Tibial artery (tissue), 4 donors: ENCODE data around the gene L3MBTL3.

Experiments used
- DNase-seq, 2 donors: peaks; one replicate each; pipeline ENCODE4 v3.0.0-alpha.2; 2019
- H3K27ac ChIP-seq, 2 donors: fragments of 200-600 bp; sonication (generic) in 1 of 2; 1 replicate in 1 of 2; 2 replicates in 1 of 2; pipeline ENCODE4 v1.5.1; 2018 to 2019; ENCODE audit warnings: mild to moderate bottlenecking in 1 of 2
- H3K27me3 ChIP-seq, 2 donors: fragments of 200-600 bp; sonication (generic) in 1 of 2; one replicate each; pipeline versions ENCODE4 v1.5.1 to v1.6.0; 2016 to 2019
- H3K36me3 ChIP-seq, 3 donors: fragments of 200-600 bp; sonication (generic) in 2 of 3; one replicate each; pipeline ENCODE4 v1.5.1; 2016 to 2019; ENCODE audit warnings: mild to moderate bottlenecking in 2 of 3
- H3K4me1 ChIP-seq, 4 donors: fragments of 200-600 bp; sonication (generic) in 2 of 4; 1 replicate in 3 of 4; 2 replicates in 1 of 4; pipeline ENCODE4 v1.5.1; 2016 to 2019
- H3K4me3 ChIP-seq, 2 donors: fragments of 200-600 bp; sonication (generic) in 1 of 2; 1 replicate in 1 of 2; 2 replicates in 1 of 2; pipeline ENCODE4 v1.5.1; 2018 to 2019; ENCODE audit warnings: mild to moderate bottlenecking in 2 of 2
- H3K9me3 ChIP-seq, 3 donors: fragments of 200-600 bp; sonication (generic) in 1 of 3; one replicate each; pipeline ENCODE4 v1.5.1; 2016 to 2019
- intact Hi-C: fragments of 100-400 bp; cut with DNase I; formaldehyde crosslinking; loops from one replicate; pipeline ENCODE4 v1.15.0; 2023; ENCODE audit warnings: low total_unique reads
- TF ChIP-seq, protein P1 (sequence below), 2 experiments: fragments of 200-600 bp in 1 of 2; fragments of 450-650 bp in 1 of 2; IDR thresholded peaks; one replicate each; pipeline ENCODE4 v1.5.1; 2017 to 2019; ENCODE audit warnings: antibody characterized with exemption in 2 of 2, mild to moderate bottlenecking in 1 of 2, moderate library complexity in 1 of 2

L3MBTL3 gene

DNA sequence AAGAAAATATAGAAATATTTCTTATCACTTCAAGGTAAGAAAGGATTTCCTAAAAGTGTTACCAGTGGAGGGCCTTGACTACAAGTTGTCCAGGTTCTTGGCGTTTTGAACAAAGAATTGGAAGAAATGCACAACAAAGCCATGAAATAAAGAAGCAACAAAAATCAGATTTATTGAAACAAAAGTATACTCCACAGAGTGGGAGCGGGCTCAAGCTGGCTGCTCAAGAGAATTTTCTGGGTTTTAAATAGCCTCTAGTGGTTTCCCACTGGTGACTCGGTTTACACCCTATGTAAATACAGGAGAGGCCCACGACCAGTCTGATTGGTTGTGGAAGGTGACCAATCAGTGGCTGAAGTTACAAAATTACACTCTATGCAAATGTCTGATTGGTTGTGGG, 140.2 kb downstream of the L3MBTL3 start:
- Histone ChIP-seq H3K9me3 (no peaks in the 10 kb centered on the region), H3K4me3 (no peak overlapping the region), H3K36me3 (no peaks in the 10 kb centered on the region), H3K27me3 (no peaks in the 10 kb centered on the region), H3K27ac (no peak overlapping the region), H3K4me1 (no peaks in the 10 kb centered on the region)
- intact Hi-C loops: no loop called here
- DNase-seq: no peak
- TF ChIP-seq, protein P1, sequence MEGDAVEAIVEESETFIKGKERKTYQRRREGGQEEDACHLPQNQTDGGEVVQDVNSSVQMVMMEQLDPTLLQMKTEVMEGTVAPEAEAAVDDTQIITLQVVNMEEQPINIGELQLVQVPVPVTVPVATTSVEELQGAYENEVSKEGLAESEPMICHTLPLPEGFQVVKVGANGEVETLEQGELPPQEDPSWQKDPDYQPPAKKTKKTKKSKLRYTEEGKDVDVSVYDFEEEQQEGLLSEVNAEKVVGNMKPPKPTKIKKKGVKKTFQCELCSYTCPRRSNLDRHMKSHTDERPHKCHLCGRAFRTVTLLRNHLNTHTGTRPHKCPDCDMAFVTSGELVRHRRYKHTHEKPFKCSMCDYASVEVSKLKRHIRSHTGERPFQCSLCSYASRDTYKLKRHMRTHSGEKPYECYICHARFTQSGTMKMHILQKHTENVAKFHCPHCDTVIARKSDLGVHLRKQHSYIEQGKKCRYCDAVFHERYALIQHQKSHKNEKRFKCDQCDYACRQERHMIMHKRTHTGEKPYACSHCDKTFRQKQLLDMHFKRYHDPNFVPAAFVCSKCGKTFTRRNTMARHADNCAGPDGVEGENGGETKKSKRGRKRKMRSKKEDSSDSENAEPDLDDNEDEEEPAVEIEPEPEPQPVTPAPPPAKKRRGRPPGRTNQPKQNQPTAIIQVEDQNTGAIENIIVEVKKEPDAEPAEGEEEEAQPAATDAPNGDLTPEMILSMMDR (IDR thresholded peaks at IDR 0.05): no peak

DNA sequence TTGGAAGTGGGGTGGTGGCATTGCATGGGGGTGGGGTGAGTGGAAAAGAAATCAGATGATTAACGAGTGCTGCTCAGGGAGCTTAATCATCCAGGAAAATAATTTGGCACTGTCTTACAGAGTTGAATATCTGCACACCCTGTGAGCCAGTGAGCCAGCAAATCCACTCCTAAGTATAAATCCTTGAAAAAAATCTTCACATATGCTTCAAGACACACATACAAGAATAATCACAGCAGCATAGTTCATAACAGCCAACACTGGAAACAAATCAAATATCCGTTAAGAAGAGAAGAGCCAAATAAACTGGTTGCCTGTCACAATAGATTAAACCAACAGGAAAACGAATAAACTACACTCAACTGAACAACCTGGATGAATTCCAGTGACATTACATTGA, 141.6 kb downstream of the L3MBTL3 start:
- H3K27ac ChIP-seq: no peak overlapping the region
- DNase-seq: no peak
- TF ChIP-seq, protein P1 (IDR thresholded peaks at IDR 0.05): no peak
- intact Hi-C loops: no loop called here
- H3K4me1 ChIP-seq: no peaks in the 10 kb centered on the region
- no peaks in the 10 kb centered on the region for H3K36me3 ChIP-seq
- H3K9me3 ChIP-seq: no peaks in the 10 kb centered on the region
- no peak overlapping the region for H3K4me3 ChIP-seq
- no peaks in the 10 kb centered on the region for H3K27me3 ChIP-seq

DNA sequence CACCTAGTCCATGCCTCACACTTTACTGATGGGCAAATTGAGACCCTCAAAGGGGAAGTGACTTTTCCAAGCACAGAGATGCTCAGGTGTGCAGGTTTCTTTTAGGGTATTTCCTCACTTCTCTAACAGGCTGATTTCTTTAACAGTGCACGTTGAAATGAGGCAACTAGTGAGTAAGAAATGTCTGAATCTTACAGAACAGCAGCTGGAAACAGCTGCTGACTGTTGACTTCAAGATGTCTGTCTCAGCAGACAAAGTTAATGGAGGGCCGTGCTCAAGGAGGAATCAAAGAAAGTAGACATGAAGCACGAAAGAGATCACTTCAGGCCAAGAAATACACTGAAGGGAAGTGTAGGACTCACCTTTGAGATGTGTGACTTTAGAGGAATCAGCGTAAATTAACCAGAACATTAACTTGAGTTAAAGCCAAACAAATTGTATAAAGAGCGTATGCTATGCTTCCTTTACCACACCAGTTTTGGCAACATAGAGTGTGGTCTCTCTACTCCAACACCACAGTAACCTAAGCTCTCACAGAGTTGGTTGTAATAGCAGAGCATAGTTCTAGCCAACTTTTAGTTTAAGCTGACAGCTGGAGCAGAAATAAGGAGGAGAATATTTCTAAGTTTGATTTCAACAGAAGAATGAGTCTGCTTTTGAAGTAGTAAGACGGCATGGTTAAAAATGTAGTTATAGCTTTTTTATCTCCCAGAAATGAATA, 143.5 kb downstream of the L3MBTL3 start:
- TF ChIP-seq, protein P1 (IDR thresholded peaks at IDR 0.05): no peak
- no peak overlapping the region for H3K4me3 ChIP-seq
- H3K27me3 ChIP-seq: no peaks in the 10 kb centered on the region
- H3K9me3 ChIP-seq: no peaks in the 10 kb centered on the region
- H3K27ac ChIP-seq: no peak overlapping the region
- intact Hi-C loops: no loop called here
- no peaks in the 10 kb centered on the region for H3K4me1 ChIP-seq
- no peak for DNase-seq
- no peaks in the 10 kb centered on the region for H3K36me3 ChIP-seq

DNA sequence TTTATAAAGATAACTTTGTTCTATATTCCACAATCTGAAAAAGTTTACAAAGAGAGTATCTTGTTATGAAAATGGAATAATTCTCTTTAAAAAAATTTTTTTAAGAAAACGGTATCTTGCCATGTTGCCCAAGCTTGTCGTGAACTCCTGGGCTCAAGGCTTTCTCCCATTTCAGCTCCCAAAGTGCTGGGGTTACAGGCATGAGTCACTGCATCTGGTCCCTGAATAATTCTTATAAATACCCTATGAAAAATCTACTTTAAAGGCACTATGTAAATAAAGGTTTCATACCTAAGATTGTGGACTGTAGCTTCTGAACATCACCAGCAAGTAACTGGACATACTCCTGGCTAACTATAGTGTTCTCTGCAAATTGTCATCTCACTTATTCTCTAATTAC, 144.0 kb downstream of the L3MBTL3 start:
- no peaks in the 10 kb centered on the region for H3K36me3 ChIP-seq
- H3K9me3 ChIP-seq: no peaks in the 10 kb centered on the region
- H3K4me1 ChIP-seq: no peaks in the 10 kb centered on the region
- TF ChIP-seq, protein P1 (IDR thresholded peaks at IDR 0.05): no peak
- intact Hi-C loops: no loop called here
- H3K27me3 ChIP-seq: no peaks in the 10 kb centered on the region
- no peak overlapping the region for H3K27ac ChIP-seq
- DNase-seq: no peak
- no peak overlapping the region for H3K4me3 ChIP-seq

DNA sequence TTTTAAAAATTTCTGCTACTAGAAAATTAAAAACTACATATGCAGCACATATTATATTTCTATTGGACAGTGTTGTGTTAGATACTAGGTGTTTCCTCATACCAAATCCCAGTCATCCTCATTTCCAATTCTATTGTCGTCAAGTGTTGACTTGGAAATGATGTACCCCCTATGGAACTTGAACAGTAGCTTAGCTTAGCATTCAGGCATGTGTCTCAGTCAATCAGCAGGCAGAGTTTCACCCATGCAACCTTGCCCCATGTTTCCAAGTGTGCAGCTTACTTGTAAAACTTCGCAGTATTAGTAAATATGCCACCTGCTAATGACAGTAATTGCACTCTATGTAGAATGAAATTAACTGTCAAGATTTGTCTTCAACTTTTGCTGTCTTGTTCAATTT, 144.9 kb downstream of the L3MBTL3 start:
- no peak overlapping the region for H3K27ac ChIP-seq
- no peak overlapping the region for H3K4me3 ChIP-seq
- no peaks in the 10 kb centered on the region for H3K9me3 ChIP-seq
- intact Hi-C loops: no loop called here
- TF ChIP-seq, protein P1 (IDR thresholded peaks at IDR 0.05): no peak
- no peak for DNase-seq
- H3K4me1 ChIP-seq: no peaks in the 10 kb centered on the region
- no peaks in the 10 kb centered on the region for H3K27me3 ChIP-seq
- H3K36me3 ChIP-seq: no peaks in the 10 kb centered on the region

DNA sequence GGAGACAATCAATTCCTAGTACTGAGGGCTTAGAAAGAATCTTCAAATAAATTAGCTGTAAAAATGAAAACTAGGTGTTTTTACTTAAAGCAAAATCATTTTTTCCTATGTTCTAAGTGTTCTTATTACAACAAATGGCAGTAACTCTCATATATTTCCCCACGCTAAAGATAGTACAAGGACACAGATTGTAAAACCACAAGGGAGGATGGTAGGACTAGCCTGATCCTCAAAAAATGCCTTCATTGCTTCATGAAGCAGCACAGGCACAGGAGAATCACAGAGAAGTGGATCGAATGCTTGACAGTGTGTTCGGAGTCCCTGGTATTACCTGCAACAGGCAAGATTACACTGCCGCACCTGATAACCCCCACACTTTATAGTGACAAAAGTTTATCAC, 145.9 kb downstream of the L3MBTL3 start:
- no peak for DNase-seq
- no peaks in the 10 kb centered on the region for H3K9me3 ChIP-seq
- TF ChIP-seq, protein P1 (IDR thresholded peaks at IDR 0.05): no peak
- H3K4me1 ChIP-seq: no peaks in the 10 kb centered on the region
- H3K4me3 ChIP-seq: no peak overlapping the region
- no peaks in the 10 kb centered on the region for H3K36me3 ChIP-seq
- H3K27ac ChIP-seq: no peak overlapping the region
- H3K27me3 ChIP-seq: no peaks in the 10 kb centered on the region
- intact Hi-C loops: no loop called here
